GM15510 (cell line): ENCODE data around the gene LDLRAD3.

Experiments used
- POLR2A ChIP-seq: IDR thresholded peaks from 3 replicates; pipeline ENCODE4 v1.6.1; 2011; ENCODE audit warnings: borderline replicate concordance; ENCODE audit not compliant: insufficient read length; ENCODE audit errors: extremely low read depth

The LDLRAD3 gene

GRCh38 chr11:36215693-36216060 lies 271.8 kb downstream of the LDLRAD3 start:
- no peak for TF ChIP-seq POLR2A

GRCh38 chr11:36216061-36216615 lies 272.3 kb downstream of the LDLRAD3 start:
- TF ChIP-seq POLR2A = no peak

GRCh38 chr11:36218283-36218921 lies 274.5 kb downstream of the LDLRAD3 start:
- TF ChIP-seq POLR2A = no peak

GRCh38 chr11:36219996-36220395 lies 276.1 kb downstream of the LDLRAD3 start:
- TF ChIP-seq POLR2A = no peak

- no peak for TF ChIP-seq POLR2A
Measured at GRCh38 chr11:36222831-36223635, 279.2 kb downstream of the LDLRAD3 start.

- TF ChIP-seq POLR2A = no peak
Measured at GRCh38 chr11:36224209-36224882, 280.5 kb downstream of the LDLRAD3 start.

GRCh38 chr11:36227044-36227443 lies 283.2 kb downstream of the LDLRAD3 start:
- TF ChIP-seq POLR2A = no peak

- no peak for TF ChIP-seq POLR2A
Measured at GRCh38 chr11:36228689-36229088, 284.8 kb downstream of the LDLRAD3 start.

GRCh38 chr11:36229091-36229705 lies 285.3 kb downstream of the LDLRAD3 start:
- no peak for TF ChIP-seq POLR2A

- no peak for TF ChIP-seq POLR2A
Measured at GRCh38 chr11:36230779-36231699, 287.2 kb downstream of the LDLRAD3 start.

- TF ChIP-seq POLR2A = no peak
Measured at GRCh38 chr11:36233204-36233603, 289.3 kb downstream of the LDLRAD3 start.

GRCh38 chr11:36234825-36235224 lies 291.0 kb downstream of the LDLRAD3 start:
- no peak for TF ChIP-seq POLR2A

- no peak for TF ChIP-seq POLR2A
Measured at GRCh38 chr11:36235750-36236149, 291.9 kb downstream of the LDLRAD3 start.

- TF ChIP-seq POLR2A = no peak
Measured at GRCh38 chr11:36237391-36237790, 293.5 kb downstream of the LDLRAD3 start.
